GM21526 (cell line): ENCODE data around the gene TBC1D10A.

ENCODE experiments used
- ATAC-seq: cut with Tn5 transposase; IDR thresholded peaks from one replicate; pipeline ENCODE4 v1.9.1; 2021; ENCODE audit warnings: moderate library complexity; ENCODE audit not compliant: unreplicated experiment, low FRiP score

TBC1D10A gene

DNA sequence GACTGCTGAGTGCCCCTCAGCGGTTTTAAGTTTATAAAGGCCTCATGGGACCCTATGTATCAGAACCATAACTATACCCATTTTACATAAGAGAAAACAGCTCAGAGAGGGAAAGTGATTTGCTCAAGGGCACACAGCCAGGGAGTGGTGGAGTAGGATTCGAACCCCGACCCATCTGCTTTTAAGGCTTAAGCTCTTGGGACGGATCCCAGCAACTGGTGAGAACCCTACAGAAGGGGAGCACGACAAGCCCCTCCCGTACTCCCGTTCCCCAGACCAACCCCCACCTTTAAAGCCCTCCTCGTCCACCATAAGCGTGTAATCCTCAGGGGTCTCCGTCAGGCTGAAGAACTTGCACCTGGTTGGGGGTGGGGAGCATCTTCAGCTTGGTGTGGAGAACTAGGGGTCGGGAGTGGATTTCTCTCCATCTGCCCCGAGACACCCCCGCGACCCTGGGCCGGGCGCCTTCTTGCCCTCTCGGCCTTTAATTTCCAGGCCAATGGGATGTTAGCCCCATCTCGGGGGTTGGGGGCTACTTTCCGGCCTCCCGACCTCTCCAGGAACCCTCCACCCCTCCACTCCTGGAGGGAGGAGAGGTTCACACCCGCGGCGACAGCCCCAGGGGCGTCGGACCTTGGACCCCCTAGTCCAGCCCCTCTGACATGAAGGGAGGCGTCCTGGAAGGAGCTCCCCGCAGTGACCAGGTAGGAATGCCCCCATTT is 38.2 kb downstream of the TBC1D10A start:
- ATAC-seq: no peak

DNA sequence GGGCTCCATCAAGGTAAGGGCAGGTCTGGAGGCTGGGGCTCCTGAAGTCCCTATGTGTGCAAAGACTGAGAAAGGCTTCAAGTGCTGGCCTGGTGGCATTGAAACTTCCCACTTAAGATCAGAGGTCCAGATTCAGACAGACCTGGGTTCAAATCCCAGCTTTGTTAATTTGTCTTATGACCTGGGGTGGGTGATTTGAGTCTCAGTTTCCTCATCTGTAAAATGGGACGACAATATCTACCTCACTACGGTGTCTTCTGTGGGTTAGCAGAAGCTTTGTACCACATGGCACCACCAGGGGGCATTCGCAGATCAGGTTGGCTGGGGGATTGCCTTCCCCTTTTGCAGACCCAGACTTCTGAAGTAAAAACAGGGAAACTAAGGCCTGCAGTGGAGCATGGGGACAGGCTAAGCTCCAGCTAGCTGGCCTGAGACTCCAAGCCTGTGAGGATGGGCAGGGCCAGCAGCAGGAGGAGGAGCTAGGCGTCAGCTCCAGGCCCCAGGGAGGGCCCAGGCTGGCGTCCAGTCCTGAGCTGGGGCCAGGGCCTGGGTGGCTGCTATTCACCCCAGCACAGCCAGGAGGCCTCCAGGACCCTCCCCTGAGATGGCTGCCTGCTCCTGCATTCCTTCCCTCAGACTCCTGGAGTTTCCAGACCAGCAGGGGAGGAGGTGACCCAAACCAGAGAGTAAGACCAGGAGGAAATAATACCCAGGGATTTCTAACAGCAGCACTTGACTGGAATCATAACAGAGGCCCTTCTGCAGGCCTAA is 38.9 kb downstream of the TBC1D10A start:
- ATAC-seq: no peak

DNA sequence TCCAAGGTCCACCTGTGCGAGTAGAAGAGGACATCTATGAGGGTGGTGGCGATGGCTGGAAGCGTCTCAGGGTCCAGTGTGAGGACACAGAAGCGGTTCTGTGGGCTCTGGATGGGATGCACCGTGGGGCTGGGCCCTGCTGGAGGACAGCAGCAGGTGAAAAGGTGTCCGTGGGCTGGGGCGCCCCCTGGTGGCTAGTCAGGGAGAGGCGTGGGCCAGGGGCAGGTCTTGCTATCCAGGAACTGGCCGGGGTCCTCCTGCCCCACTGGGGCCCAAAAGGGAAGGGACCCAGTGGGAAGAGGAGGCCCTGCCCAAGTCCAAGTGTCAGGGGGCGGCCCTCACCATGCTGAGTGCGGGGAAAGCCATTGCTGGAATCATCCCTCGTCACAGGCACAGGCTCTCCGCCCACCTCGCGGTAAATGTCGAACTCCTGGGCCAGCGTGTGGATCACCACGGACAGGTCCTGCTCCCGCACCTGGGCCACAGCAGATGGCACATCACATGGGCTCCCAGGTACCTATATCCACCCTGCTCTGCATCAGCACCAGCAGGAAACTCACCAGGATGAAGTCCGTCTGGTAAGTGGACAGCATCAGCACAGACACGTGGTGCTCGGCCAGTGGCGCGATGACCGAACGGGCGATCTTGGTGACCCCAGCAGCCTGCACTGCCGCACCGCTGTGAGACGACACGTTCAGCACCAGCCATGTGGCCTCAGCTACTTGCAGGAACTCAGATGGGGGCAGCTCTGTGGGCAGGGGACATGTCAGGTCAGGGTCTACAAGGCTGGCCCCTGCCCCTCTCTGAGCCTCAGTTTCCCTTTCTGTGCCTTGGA is 39.7 kb downstream of the TBC1D10A start:
- ATAC-seq: no peak

DNA sequence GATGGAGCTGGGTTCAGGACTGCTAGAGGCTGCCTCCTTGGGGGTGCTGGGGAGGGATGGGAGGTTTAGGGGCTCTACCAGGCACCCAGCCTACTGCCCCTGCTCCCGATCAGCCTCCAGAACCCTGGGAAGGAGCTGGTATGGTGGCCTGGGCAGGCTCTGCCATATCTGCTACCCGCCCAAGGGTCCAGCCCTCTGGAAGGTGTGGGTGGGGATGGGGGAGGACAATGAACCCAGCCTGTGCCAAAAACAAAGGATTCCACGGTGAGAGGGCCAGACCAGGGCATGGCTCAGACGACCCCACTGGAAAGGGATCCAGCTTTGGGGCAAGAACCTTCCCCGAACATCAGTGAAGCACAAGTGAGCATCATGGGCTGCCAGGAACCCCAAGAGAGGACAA is 40.4 kb downstream of the TBC1D10A start:
- no peak for ATAC-seq

DNA sequence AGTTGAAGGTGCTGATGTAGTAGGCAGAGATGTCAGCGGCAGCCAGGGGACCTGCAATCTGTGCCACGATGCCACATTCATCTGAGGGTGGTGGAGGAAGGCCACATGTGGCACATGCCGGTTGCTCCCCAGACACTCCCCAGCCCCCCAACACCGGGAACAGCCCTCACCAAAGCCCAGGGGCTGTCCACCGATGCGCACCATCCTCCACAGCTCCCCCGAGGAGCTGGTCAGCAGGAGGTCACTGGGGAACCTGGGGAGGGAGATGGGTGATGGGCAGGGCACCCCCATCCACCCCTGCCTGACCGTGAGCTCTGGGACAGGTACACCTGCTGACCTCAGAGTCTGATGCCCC is 40.9 kb downstream of the TBC1D10A start:
- ATAC-seq: no peak

DNA sequence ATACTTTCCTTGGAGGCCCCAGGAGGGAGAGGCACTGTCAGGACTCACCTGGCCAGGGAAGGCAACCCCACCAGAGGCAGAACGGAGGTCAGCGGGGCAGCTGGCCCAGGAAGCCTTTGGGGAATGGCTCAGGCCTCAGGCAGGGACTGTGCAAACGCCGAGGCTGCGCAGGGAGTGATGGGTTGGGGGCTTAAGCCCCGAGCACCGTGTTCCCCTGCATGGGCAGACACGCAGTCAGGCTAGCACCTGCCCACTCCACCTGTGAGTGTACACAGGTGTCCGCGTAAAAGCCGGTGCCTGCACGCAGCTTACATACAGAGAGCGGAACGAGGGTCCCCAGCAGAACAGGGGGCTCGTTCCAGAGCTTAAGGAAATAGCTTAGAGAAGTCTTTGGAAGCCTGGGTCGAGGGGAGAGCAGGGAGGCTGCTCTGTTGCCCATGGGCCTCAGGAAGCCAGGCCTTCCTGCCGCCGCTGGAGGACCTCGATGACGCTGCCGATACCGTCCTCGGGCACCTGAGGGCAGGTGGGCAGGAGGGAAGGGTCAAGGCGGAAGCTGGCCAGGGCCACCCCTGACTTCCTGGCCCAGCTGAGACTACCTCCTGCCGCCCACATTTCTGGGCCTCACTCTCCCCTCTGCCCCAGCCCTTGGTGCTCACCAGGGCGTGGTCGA is 41.4 kb downstream of the TBC1D10A start:
- no peak for ATAC-seq

DNA sequence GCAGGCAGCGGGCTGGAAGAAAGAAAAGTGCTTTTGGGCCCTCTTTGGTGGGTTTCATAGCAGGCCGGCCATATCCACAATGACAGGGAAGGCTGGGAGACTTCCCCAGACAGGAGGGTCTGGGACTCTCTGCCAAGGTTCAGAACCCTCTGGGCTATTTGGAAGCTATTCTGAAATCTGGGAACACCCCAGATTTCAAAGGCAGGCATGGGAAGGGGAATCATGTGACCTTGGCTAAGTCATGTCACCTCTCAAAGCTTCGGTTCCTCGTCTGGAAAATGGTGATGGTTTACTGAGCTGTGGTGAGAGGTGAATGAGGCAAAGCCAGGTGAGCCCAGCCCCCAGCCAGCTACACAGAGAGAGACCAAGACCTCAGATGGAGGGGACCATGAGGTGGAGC is 42.1 kb downstream of the TBC1D10A start:
- ATAC-seq: no peak

DNA sequence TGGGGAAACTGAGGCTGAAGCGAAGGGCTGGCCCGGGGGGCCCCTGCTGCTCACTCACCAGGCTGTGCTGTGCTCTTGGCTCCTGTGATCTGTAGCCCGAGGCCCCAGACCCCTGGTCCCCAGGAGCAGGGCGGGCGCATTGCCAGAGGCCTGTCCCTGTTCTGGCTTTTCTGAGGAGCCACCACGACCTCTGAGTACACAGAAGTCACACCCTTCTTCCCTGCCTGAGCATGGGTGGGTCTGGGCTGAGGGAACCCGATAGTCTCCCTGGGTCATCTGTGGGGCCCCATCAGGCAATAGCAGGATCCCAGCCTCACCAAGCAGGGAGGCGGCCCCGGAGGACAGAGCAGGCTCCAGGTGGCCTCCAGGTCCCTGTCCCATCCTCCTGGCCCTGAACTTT is 42.6 kb downstream of the TBC1D10A start:
- ATAC-seq: no peak

DNA sequence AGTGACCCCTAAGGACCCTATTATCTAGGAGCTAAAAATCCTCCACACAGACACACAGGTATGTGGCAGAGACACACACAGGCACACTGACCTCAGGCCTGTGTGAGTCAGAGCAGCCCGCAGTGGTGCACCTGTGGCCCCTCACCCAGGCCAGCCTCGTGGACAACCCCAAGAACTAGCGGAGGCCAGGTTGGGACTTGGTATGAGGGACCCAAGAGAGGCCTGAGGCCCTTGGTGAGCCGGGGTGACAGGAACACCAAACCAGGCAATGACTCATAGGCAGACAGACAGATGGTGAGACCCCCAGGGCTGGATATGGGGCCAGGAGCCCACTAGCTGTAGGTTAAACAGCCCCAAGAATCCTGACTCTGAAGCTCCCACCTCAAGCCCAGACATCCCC is 43.4 kb downstream of the TBC1D10A start:
- no peak for ATAC-seq

DNA sequence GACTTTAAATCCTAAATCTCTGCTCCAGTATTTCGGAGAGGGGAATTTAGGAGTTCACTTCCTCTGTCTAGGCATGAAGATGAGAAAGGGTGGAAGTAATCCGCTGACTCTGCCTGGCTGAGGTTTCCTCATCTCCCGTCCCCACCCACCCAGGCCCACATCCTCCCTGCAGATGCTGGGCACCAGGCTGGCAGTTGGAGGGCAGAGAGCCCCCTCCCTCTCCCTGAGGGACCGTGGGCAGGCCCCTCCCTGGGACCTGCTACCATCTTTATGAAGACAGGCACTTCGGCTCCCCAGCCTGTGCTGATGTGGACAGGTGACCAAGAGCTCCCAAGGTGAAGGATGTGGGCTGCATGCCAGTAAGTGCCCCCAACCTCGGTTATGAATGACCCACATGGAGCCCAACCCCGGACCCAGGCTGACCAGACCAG is 44.1 kb downstream of the TBC1D10A start:
- no peak for ATAC-seq

DNA sequence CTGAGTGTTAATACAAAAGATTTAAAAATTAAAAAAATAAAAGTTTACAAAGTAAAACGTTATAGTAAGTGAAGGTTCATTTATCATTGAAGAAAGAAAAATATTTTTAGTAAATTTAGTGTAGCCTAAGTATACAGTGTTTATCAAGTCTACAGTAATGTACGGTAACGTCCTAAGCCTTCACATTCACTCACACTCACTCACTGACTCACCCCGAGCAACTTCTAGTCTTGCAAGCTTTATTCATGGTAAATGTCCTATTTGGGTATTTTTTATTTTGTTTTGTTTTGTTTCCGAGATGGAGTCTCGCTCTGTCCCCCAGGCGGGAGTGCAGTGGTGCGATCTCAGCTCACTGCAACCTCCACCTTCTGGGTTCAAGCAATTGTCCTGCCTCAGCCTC is 46.2 kb downstream of the TBC1D10A start:
- no peak for ATAC-seq

DNA sequence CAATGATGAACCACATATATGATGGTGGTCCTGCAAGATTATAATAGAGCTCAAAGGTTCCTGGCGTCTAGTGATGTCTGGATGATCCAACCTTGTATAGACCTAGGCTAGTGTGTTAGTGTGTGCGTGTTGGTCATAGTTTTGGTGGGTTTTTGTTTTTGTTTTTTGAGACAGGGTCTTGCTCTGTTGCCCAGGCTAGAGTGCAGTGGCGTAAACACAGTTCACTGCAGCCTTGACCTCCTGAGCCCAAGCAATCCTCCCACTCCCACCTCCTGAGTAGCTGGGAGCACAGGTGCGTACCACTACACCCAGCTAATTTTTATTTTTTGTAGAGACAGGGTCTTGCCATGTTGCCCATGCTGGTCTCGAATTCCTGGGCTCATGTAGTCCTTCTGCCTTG is 46.8 kb downstream of the TBC1D10A start:
- ATAC-seq: no peak

DNA sequence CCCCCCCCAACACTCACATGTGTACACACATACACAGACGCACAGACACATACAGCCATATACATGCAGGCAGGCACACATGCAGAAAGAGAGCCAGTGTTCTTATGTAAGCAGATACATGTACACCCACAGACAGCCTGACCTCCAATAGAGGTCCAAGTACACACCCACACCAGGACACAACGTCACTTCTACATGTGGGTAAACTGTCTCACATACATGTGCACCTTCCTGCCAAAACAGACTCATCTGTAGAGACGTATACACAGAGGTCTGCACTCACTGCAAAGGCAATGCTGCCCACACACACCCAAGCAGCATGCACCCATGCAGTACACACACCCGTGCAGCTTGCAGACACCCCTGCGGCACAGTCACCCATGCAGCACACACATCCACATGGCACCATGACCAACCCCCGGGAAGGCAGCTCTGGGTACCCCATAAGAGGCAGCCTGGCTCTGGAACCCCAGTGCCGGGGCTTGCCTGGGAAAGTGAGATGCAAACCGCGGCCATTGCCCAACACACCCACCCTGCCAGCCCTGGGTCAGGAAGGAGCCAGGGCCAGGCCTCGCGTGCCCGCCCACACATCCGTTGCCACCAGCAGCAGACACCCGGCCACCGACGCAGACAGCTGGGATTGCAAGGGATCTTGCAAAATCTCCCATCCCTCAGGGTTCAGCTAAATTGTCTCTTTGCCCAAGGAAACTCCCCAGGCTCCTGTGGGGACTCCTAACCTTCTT is 47.5 kb downstream of the TBC1D10A start:
- no peak for ATAC-seq

DNA sequence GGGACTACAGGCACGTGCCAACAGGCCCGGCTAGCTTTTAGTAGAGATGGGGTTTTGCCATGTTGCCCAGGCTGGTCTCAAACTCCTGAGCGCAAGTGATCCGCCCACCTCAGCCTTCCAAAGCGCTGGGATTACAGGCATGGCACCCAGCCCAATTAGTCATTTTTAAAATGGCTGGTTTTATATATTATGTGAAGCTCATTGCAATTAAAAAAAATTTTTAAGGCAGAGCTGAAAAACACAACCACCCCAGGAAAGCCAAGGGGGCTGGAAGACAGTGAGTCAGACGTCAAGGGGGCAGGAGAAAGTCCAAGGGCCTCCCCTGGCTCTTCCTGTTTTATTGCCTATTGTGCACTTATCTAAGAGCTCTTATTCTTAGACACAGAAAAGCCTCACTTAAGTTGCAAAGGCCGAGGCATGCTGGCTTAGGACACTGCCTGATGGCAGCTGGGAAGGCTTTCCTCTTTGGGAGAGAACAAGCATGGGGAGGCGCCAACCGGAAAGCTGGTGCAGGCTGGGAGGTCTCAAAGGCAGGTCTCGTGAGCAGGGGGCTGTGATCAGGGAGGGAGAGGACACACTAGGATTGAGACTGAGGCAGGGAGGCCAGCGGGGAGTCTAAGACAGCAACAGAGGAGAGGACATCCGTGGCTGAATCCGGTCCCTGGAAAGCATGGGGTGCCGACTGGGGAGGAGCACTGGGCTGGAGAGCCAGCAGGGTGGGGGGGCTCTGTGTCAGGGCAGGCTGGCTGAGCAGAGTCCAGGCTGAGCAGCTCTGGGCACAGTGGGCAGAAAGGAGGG is 49.0 kb downstream of the TBC1D10A start:
- no peak for ATAC-seq

DNA sequence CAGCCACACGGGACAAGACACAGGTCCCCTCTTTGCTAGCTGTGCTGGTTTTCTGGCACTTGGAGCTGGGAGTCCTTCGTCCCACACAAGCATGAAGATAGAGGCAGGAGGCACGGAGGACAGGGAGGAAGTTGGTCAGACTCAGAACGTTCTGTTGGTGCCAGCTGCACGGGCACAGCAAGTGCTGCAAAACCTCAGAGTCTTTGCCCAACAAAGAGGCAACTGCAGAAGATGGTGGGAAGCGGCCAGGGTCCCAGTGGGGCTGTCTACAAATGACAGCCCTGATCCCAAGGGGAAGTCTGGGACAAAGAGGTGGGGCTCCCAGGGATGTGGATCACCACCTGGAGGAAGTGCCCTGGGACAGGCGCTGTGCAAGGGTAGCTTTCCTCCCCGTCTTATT is 50.7 kb downstream of the TBC1D10A start:
- ATAC-seq: no peak

DNA sequence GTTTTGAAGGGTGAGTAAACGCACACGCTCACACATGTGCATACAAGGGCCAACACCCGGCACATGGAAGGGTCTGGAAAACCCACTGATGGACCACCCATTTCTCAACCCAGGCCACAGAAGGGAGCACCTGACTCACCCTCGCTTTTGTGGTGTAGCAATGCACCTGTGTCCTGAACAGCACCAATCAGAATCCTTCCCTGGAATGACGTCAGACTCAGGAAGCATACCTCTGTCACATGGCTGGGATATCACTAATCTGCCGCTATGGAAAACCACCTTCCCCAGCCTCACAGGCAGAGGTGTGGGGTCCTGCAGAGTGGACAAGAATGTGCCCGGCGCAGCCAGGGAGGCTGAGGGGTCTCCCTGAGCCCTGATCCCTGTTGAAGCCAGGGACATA is 51.1 kb downstream of the TBC1D10A start:
- ATAC-seq: no peak

DNA sequence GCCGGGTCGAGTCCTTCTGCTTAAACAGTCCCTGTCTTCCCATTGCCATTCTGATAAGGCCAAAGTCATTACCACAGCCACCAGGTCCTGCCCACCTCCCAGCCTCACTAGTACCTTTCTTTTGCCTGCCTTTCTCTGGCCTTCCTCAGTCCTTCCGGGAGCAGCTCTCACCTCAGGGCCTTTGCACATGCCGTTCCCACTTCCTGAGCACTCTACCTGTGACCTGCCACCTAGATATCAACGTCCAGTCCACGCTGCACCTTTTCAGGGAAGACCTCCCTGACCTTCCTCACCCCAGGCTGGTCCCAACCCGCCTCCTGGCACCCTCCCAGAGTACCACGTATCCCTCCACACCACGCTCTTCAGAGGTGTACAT is 52.3 kb downstream of the TBC1D10A start:
- no peak for ATAC-seq

DNA sequence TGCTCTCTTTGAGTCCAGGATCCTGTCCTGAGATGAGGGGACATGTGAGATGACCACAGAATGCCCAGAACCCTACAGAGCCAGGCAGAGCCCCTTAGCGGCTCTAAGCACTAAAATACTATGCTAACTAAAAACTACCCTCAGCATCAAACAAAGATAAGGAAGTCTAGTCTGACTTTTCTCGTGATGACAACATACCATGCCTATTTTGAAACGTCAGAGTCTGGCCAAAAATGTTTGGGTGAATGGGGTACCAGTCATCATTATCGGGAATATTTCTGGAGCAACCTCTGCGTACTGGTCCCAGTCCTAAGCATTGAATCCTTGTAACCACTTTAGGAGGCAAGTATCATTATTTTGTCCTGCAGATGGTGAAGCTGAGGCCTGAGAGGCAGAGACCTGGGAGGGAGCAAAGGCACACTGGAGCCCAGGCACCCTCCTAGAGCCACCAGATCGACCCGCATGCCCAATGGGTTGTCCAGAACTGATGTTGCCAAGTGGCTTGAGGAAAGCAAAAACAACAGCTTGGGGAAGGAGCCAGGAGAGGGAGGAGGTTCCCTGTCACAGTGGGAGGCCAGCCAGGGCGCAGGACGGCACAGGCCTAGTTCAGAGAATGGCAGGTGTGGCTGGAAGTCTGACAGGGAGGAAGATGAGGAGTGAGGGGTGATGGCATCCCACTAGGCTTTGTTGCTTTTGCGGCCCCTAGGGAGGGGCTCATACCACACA is 52.9 kb downstream of the TBC1D10A start:
- no peak for ATAC-seq
